ENCODE measurements around the gene HCN3. TPM values are rescaled to one million over a fixed set of nuclear protein-coding genes. Genes with fewer than 3 reads are reported as not detected.

Gene HCN3
- total RNA-seq, 1 donor from 2014 or later, result 4.1 TPM

DNA sequence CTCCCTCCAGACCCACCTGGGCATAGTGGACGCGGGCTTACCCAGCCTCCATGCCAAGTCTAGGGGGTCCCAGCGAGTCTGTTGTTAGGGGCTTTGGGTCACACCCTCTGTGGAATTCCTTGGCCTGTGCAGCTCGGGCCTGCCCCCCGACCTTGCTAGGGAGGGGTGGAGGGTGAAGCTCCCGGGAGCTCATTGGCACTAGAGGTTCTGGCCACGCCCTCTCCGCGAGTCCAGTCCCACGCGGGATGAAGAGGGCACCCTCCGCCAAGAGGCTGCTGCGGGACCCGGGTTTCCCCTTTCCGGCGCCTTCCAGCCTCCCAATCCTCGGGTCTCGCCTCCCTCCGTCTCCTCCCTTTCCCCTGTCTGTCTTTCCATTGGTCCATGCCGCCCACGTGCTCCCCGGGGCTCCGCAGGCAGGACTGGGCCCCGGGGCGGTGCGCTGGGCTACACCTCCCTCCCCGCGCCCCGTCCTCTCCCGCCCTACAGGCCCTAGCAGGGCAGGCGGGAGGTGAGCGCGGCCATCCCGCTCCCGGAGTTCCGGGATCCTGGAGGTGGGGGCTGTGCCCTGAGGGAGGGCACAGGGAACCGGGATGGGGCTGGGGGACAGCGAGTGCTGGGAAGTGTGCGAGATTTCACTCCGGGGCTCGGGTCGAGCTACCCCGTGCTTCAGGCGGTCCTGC, 46.9 kb downstream of the HCN3 start:
- TF ChIP-seq CTCF (IDR thresholded peaks at IDR 0.05), result no peak
- peak overlapping the region; percentile 67 for H3K27ac Mint-ChIP-seq (ENCODE audit: unreplicated experiment)
- peak; percentile 96 for DNase-seq (ENCODE audit: extremely low spot score, unreplicated experiment)
- peaks cover 32% of the 10 kb centered on the region for H3K4me1 Mint-ChIP-seq (ENCODE audit: unreplicated experiment)
- peak overlapping the region; percentile 86 for H3K4me3 Mint-ChIP-seq (ENCODE audit: unreplicated experiment)
- H3K27me3 Mint-ChIP-seq (ENCODE audit: unreplicated experiment), result no peaks in the 10 kb centered on the region
- H3K9me3 Mint-ChIP-seq (ENCODE audit: unreplicated experiment), result no peaks in the 10 kb centered on the region
- H3K36me3 Mint-ChIP-seq (ENCODE audit: unreplicated experiment), result peaks cover 3% of the 10 kb centered on the region

DNA sequence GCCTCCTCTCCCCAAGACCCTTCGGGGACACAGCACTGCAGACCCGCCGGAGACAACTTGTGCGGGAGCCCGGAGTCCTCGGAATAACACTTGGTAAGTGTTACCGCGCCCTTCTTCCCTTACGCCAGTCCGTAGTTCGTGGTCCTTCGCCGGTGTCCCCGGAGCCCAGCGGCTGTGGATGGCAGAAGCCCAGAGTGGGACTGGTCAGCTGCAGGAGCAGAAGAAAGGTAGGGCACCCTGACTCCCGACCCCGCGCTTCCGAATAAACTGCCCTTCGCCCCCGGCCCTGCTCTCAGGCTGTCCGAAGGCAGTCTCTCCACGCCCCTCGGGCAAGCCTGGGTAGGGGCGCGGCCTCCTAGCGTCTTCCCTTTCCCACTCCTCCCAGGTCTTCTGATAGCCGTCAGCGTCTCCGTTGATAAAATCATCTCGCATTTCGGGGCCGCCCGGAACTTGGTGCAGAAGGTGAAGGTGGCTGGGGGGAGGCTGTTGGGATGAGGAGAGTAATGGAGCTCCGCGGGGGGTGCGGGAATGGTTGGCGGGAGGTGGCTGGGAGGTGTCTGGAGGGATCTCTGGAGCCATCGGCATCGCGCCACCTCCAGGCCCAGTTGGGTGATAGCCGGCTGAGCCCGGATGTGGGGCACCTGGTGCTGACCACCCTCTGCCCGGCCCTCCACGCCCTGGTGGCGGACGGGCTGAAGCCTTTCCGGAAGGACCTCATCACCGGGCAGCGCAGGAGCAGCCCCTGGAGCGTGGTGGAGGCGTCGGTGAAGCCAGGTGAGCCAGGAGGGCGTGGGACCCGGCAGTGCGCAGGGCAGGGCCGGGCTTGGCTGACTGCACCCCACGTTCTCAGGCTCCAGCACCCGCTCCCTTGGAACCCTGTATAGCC, 47.7 kb downstream of the HCN3 start:
- Mint-ChIP-seq H3K9me3 (ENCODE audit: unreplicated experiment) (no peaks in the 10 kb centered on the region), H3K36me3 (ENCODE audit: unreplicated experiment) (peaks cover 5% of the 10 kb centered on the region), H3K4me1 (ENCODE audit: unreplicated experiment) (peaks cover 32% of the 10 kb centered on the region), H3K27ac (ENCODE audit: unreplicated experiment) (peak overlapping the region; percentile 50), H3K4me3 (ENCODE audit: unreplicated experiment) (peak overlapping the region; percentile 86), H3K27me3 (ENCODE audit: unreplicated experiment) (no peaks in the 10 kb centered on the region)
- peak; percentile 55 for TF ChIP-seq CTCF (IDR thresholded peaks at IDR 0.05)
- DNase-seq (ENCODE audit: extremely low spot score, unreplicated experiment), result no peak

- Mint-ChIP-seq H3K4me3 (ENCODE audit: unreplicated experiment) (peak overlapping the region; percentile 86), H3K4me1 (ENCODE audit: unreplicated experiment) (peaks cover 26% of the 10 kb centered on the region), H3K27ac (ENCODE audit: unreplicated experiment) (peak overlapping the region; percentile 70), H3K9me3 (ENCODE audit: unreplicated experiment) (no peaks in the 10 kb centered on the region), H3K36me3 (ENCODE audit: unreplicated experiment) (peaks cover 8% of the 10 kb centered on the region), H3K27me3 (ENCODE audit: unreplicated experiment) (no peaks in the 10 kb centered on the region)
- DNase-seq (ENCODE audit: extremely low spot score, unreplicated experiment), result no peak
- TF ChIP-seq CTCF (IDR thresholded peaks at IDR 0.05), result no peak
These were observed 48.3 kb downstream of the HCN3 start for GRCh38 chr1:155325603-155325893.

DNA sequence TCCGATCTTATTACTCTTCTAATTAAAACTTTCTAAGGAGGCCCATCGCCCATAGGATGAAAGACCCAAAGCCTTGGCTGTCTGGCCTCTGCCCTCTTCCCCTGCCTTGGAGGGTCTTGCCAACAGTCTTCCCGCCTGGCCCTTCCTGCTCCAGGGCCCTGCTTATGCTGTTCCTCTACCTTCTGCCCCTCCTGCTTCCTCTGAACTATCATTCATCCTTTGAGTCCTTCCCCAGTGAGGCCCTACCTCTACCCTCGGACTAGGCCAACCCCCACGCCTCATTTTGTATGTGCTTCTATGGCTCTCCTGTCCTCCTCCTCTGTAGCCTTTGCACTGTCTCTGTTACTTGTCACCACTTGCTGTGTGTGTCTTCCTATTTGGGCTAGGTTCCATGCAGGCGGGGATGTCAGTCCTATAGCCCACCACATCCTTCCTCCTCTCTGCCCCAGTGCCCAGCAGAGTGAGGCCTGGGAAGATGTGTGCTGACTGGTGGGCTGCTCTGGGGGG, 48.8 kb downstream of the HCN3 start:
- DNase-seq (ENCODE audit: extremely low spot score, unreplicated experiment), result no peak
- Mint-ChIP-seq H3K27me3 (ENCODE audit: unreplicated experiment) (no peaks in the 10 kb centered on the region), H3K27ac (ENCODE audit: unreplicated experiment) (peak overlapping the region; percentile 70), H3K36me3 (ENCODE audit: unreplicated experiment) (peaks cover 13% of the 10 kb centered on the region), H3K9me3 (ENCODE audit: unreplicated experiment) (no peaks in the 10 kb centered on the region), H3K4me3 (ENCODE audit: unreplicated experiment) (peak overlapping the region; percentile 86), H3K4me1 (ENCODE audit: unreplicated experiment) (peaks cover 23% of the 10 kb centered on the region)
- TF ChIP-seq CTCF (IDR thresholded peaks at IDR 0.05), result no peak

DNA sequence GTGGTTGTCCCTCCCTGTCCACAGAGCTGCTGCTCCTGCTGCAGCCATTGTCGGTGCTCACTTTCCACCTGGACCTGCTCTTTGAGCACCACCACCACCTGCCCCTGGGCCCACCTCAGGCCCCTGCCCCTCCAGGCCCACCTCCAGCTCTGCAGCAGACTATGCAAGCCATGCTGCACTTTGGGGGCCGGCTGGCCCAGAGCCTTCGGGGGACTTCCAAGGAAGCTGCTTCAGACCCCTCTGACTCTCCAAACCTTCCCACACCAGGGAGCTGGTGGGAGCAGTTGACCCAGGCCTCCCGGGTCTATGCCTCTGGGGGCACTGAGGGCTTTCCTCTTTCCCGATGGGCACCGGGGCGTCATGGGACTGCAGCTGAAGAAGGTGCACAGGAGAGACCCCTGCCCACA, 49.4 kb downstream of the HCN3 start:
- Mint-ChIP-seq H3K27me3 (ENCODE audit: unreplicated experiment) (no peaks in the 10 kb centered on the region), H3K4me1 (ENCODE audit: unreplicated experiment) (peaks cover 17% of the 10 kb centered on the region), H3K4me3 (ENCODE audit: unreplicated experiment) (no peak overlapping the region), H3K27ac (ENCODE audit: unreplicated experiment) (no peak overlapping the region), H3K36me3 (ENCODE audit: unreplicated experiment) (peaks cover 15% of the 10 kb centered on the region), H3K9me3 (ENCODE audit: unreplicated experiment) (no peaks in the 10 kb centered on the region)
- TF ChIP-seq CTCF (IDR thresholded peaks at IDR 0.05), result no peak
- no peak for DNase-seq (ENCODE audit: extremely low spot score, unreplicated experiment)
